Activated naive CD4-positive, alpha-beta T cell treated with anti-CD3 and anti-CD28 coated beads, Interleukin-2, amount 50 U/mL, for 24 hours (primary cell): ENCODE results near the gene FOSL2.
A peak's percentile ranks its signal among the peaks of the same experiment; 100 is the strongest.

Experiments used
- H3K27ac Mint-ChIP-seq: one replicate; pipeline ENCODE4 v1.8.0; 2021; ENCODE audit warnings: mild to moderate bottlenecking, mixed read lengths
- H3K27me3 Mint-ChIP-seq: one replicate; pipeline ENCODE4 v1.8.0; 2021; ENCODE audit warnings: mixed read lengths
- H3K36me3 Mint-ChIP-seq: one replicate; pipeline ENCODE4 v1.8.0; 2021; ENCODE audit warnings: mixed read lengths
- H3K4me1 Mint-ChIP-seq: one replicate; pipeline ENCODE4 v1.8.0; 2021; ENCODE audit warnings: mixed read lengths
- H3K4me3 Mint-ChIP-seq: one replicate; pipeline ENCODE4 v1.8.0; 2021; ENCODE audit warnings: mild to moderate bottlenecking, mixed read lengths
- H3K9me3 Mint-ChIP-seq: one replicate; pipeline ENCODE4 v1.8.0; 2021; ENCODE audit warnings: mixed read lengths

The FOSL2 gene

GRCh38 chr2:28422908-28423741 is 30.5 kb downstream of the FOSL2 start:
- Mint-ChIP-seq H3K4me3 (peak overlapping the region; percentile 63), H3K9me3 (no peaks in the 10 kb centered on the region), H3K36me3 (peaks cover 2% of the 10 kb centered on the region), H3K27me3 (no peaks in the 10 kb centered on the region), H3K4me1 (peaks cover 49% of the 10 kb centered on the region), H3K27ac (peak overlapping the region; percentile 92)

DNA sequence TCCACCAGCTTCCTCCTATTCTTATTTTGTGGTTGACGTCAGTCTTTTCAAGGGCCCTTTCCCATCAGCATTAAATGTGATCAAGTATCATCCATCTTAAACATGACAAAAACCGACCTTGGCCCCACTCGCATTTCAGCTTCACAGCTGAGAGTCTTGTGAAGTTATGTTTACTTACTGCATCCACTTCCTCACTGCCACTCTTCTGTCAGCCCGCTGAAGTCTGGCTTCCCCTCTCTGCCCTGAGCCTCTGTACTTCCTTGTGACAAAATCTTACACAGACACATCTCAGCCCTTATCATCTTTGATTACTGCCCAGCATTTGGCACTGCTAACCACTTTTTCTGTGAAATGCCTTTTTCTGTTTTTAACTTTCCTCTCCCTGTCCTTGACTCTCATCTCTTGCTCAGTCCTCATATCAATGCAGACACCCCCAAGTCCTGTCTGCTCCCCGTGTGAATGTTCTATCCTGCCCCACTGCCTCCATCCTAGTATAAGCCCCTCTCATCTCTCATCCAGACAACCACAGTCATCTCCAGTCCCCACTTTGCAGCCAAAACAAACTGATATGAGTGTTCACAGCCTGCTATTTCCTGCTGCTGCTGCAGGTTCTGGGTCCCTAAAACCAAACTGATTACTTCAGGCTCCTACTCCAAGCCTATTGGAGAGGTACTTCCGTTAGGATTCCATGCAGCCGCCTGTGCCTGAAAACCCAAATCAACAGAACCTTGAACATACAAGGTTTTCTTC is 31.4 kb downstream of the FOSL2 start:
- no peaks in the 10 kb centered on the region for H3K9me3 Mint-ChIP-seq
- peak overlapping the region; percentile 63 for H3K4me3 Mint-ChIP-seq
- H3K36me3 Mint-ChIP-seq, result peaks cover 2% of the 10 kb centered on the region
- peaks cover 49% of the 10 kb centered on the region for H3K4me1 Mint-ChIP-seq
- peak overlapping the region; percentile 92 for H3K27ac Mint-ChIP-seq
- no peaks in the 10 kb centered on the region for H3K27me3 Mint-ChIP-seq

GRCh38 chr2:28424799-28425463 is 32.3 kb downstream of the FOSL2 start:
- H3K27me3 Mint-ChIP-seq, result no peaks in the 10 kb centered on the region
- H3K4me3 Mint-ChIP-seq, result peak overlapping the region; percentile 76
- peaks cover 49% of the 10 kb centered on the region for H3K4me1 Mint-ChIP-seq
- peak overlapping the region; percentile 84 for H3K27ac Mint-ChIP-seq
- no peaks in the 10 kb centered on the region for H3K9me3 Mint-ChIP-seq
- peaks cover 2% of the 10 kb centered on the region for H3K36me3 Mint-ChIP-seq

GRCh38 chr2:28425464-28425835 is 32.8 kb downstream of the FOSL2 start:
- no peak overlapping the region for H3K4me3 Mint-ChIP-seq
- H3K4me1 Mint-ChIP-seq, result peaks cover 49% of the 10 kb centered on the region
- no peaks in the 10 kb centered on the region for H3K27me3 Mint-ChIP-seq
- H3K36me3 Mint-ChIP-seq, result peaks cover 2% of the 10 kb centered on the region
- peak overlapping the region; percentile 36 for H3K27ac Mint-ChIP-seq
- H3K9me3 Mint-ChIP-seq, result no peaks in the 10 kb centered on the region

GRCh38 chr2:28427741-28428415 is 35.2 kb downstream of the FOSL2 start:
- Mint-ChIP-seq H3K4me3 (no peak overlapping the region), H3K9me3 (no peaks in the 10 kb centered on the region), H3K27me3 (no peaks in the 10 kb centered on the region), H3K27ac (no peak overlapping the region), H3K4me1 (peaks cover 37% of the 10 kb centered on the region), H3K36me3 (peaks cover 1% of the 10 kb centered on the region)

GRCh38 chr2:28428486-28428885 is 35.8 kb downstream of the FOSL2 start:
- H3K9me3 Mint-ChIP-seq, result no peaks in the 10 kb centered on the region
- H3K27ac Mint-ChIP-seq, result no peak overlapping the region
- H3K27me3 Mint-ChIP-seq, result no peaks in the 10 kb centered on the region
- peaks cover 31% of the 10 kb centered on the region for H3K4me1 Mint-ChIP-seq
- no peak overlapping the region for H3K4me3 Mint-ChIP-seq
- peaks cover 2% of the 10 kb centered on the region for H3K36me3 Mint-ChIP-seq

GRCh38 chr2:28429636-28430376 is 37.1 kb downstream of the FOSL2 start:
- Mint-ChIP-seq H3K4me1 (peaks cover 26% of the 10 kb centered on the region), H3K27ac (no peak overlapping the region), H3K4me3 (no peak overlapping the region), H3K9me3 (no peaks in the 10 kb centered on the region), H3K36me3 (peaks cover 2% of the 10 kb centered on the region), H3K27me3 (no peaks in the 10 kb centered on the region)

GRCh38 chr2:28430377-28430765 is 37.7 kb downstream of the FOSL2 start:
- Mint-ChIP-seq H3K36me3 (peaks cover 2% of the 10 kb centered on the region), H3K27me3 (no peaks in the 10 kb centered on the region), H3K9me3 (no peaks in the 10 kb centered on the region), H3K4me3 (no peak overlapping the region), H3K27ac (no peak overlapping the region), H3K4me1 (peaks cover 20% of the 10 kb centered on the region)

DNA sequence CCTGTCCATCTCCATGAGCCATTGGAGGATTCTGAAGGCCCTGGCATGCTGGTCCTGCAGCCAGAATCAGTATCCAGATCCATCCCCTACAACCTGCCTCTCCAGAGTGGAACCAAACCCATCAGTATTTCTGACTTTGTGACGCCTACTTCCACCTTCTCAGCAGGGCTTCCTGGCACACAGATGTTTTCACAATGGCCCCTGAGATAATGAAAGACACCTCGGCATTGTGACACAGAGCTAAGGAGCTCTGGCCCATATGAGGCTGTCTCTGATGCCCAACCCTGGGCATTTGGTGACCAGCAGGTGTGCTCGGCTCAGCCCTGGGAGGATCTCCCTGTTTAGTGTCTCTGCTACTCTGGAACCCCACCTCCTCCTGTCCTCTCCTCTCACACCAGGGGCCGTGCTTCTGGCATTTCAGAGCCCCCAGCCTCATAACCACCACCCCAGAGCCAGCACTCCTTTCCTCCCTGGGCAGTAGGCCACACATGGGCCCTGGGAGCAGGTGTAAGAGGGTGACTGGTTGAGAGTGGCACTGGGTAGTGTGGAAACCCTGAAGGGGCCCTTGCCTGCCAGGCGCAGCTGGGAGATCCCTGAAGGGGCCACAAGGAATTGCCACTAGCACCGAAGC is 38.2 kb downstream of the FOSL2 start:
- Mint-ChIP-seq H3K27ac (no peak overlapping the region), H3K4me1 (peaks cover 15% of the 10 kb centered on the region), H3K9me3 (no peaks in the 10 kb centered on the region), H3K27me3 (no peaks in the 10 kb centered on the region), H3K4me3 (no peak overlapping the region), H3K36me3 (peaks cover 2% of the 10 kb centered on the region)

GRCh38 chr2:28431741-28432140 is 39.1 kb downstream of the FOSL2 start:
- no peak overlapping the region for H3K27ac Mint-ChIP-seq
- H3K9me3 Mint-ChIP-seq, result no peaks in the 10 kb centered on the region
- peaks cover 2% of the 10 kb centered on the region for H3K36me3 Mint-ChIP-seq
- H3K27me3 Mint-ChIP-seq, result no peaks in the 10 kb centered on the region
- peaks cover 8% of the 10 kb centered on the region for H3K4me1 Mint-ChIP-seq
- no peak overlapping the region for H3K4me3 Mint-ChIP-seq

GRCh38 chr2:28432362-28432761 is 39.7 kb downstream of the FOSL2 start:
- peaks cover 8% of the 10 kb centered on the region for H3K4me1 Mint-ChIP-seq
- no peaks in the 10 kb centered on the region for H3K9me3 Mint-ChIP-seq
- H3K27ac Mint-ChIP-seq, result no peak overlapping the region
- H3K4me3 Mint-ChIP-seq, result no peak overlapping the region
- no peaks in the 10 kb centered on the region for H3K27me3 Mint-ChIP-seq
- H3K36me3 Mint-ChIP-seq, result peaks cover 2% of the 10 kb centered on the region

GRCh38 chr2:28433215-28433614 is 40.6 kb downstream of the FOSL2 start:
- no peaks in the 10 kb centered on the region for H3K27me3 Mint-ChIP-seq
- H3K36me3 Mint-ChIP-seq, result peaks cover 2% of the 10 kb centered on the region
- H3K9me3 Mint-ChIP-seq, result no peaks in the 10 kb centered on the region
- H3K27ac Mint-ChIP-seq, result no peak overlapping the region
- no peak overlapping the region for H3K4me3 Mint-ChIP-seq
- peaks cover 8% of the 10 kb centered on the region for H3K4me1 Mint-ChIP-seq

DNA sequence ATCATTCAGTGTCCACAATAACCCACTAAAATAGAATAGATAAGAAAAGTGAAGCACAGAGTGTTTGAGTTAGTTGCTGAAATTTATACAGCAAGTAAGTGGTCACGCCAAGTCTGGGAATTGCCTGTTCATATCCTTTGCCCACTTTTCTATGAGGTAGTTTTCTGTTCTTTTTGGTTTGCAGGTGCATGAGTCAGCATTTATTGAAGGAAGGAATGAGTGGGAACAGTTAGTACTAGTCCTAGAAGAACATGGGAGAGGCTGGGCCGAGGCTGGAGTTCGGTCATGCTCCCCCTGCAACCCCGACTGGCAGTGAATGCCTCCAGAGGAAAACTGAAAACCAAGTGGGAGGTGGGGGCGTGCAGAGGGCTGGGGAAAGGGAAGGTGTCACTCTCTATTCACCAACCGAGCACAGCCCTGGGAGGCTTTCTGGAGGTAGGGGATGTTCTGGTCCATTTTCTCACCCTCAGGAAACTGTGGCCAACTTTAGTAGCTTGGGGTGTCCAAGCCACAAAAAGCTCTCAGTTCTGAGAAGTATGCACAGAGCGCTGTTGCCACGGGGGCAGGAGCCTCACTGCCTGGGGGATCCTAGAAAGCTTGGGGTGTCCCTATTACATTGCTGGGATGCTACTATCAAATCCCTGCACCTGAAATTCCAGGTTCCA is 41.4 kb downstream of the FOSL2 start:
- Mint-ChIP-seq H3K36me3 (peaks cover 2% of the 10 kb centered on the region), H3K27ac (no peak overlapping the region), H3K4me1 (peaks cover 8% of the 10 kb centered on the region), H3K27me3 (no peaks in the 10 kb centered on the region), H3K9me3 (no peaks in the 10 kb centered on the region), H3K4me3 (no peak overlapping the region)

DNA sequence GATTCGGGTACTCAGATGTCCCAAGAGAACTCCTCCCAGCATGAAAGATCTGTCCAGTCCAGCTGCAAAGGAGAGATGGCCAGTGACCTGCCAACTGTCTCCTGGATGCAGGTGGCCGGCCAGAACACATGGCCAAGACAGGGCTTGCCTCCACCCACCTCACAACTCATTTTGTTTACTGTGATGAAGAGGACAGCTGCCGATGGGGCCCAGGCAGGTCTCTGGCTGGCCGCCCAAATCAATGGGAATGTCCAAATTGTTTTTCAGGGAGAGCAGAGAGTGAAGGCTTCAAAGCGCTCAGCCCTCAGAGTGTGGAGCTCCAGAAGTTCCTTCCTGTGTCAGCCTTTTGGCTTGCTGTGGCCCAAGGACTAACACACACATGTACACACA is 41.9 kb downstream of the FOSL2 start:
- Mint-ChIP-seq H3K4me3 (no peak overlapping the region), H3K9me3 (no peaks in the 10 kb centered on the region), H3K36me3 (peaks cover 2% of the 10 kb centered on the region), H3K4me1 (peaks cover 8% of the 10 kb centered on the region), H3K27me3 (no peaks in the 10 kb centered on the region), H3K27ac (no peak overlapping the region)
